ENCODE results near the gene TOR4A. TPM values are rescaled to one million over a fixed set of nuclear protein-coding genes. Genes with fewer than 3 reads are reported as not detected.

Gene TOR4A
- total and polyA plus RNA-seq, 4 experiments from 2014 or later, result 0.46 to 2.1 (median 1.4) TPM

DNA sequence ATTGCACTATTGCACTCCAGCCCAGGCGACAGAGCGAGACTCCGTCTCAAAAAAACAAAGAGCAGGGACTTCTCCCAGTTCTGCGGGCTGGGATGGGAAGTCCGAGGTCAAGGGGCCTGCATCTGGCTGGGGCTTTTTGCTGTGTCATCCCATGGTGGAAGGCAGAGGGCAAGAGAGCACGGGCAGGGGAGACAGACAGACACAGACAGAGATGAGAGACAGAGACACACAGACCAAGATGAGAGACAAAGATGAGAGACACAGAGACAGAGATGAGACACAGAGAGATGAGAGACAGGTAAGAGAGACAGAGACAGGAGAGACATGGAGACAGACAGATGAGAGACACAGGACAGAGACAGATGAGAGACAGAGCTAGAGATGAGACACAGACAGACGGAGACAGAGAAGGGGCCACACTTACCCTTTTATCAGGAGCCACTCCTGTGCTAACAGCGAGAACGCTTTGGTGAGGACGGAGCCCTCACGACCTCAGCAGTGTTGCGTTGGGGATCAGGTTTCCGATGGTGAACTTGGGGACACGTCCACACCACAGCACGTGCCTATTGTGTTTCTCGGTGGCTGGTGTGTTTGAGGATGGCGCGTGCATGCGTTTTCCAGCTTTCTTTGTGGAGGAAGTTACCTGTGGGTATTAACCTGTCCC is 8.9 kb upstream of the TOR4A start:
- Mint-ChIP-seq H3K27me3 (no peaks in the 10 kb centered on the region), H3K36me3 (peaks cover 18 to 29% of the 10 kb centered on the region in 2 donors), H3K9me3 (no peaks in the 10 kb centered on the region), H3K4me3 (peak overlapping the region in 1 of 8 donors; percentile 27), H3K27ac (no peak overlapping the region), H3K4me1 (peaks cover 8 to 19% (median 13%) of the 10 kb centered on the region in 4 donors)
- Histone ChIP-seq H3K4me1 (ENCODE audit: insufficient read depth, low read length) (peaks cover 11% of the 10 kb centered on the region), H3K4me3 (ENCODE audit: low read length in 2 of 2) (no peak overlapping the region), H3K9me3 (ENCODE audit: control insufficient read depth in 1 of 2, low read length in 2 of 2) (no peaks in the 10 kb centered on the region), H3K36me3 (ENCODE audit: insufficient read depth, low read length) (peaks cover 25% of the 10 kb centered on the region), H3K27ac (ENCODE audit: low read depth, low read length) (no peak overlapping the region), H3K27me3 (ENCODE audit: insufficient read depth, low read length) (no peaks in the 10 kb centered on the region)
- POLR2A ChIA-PET (ENCODE audit: partially characterized antibody), result no interaction called here
- CTCF ChIA-PET (ENCODE audit: partially characterized antibody), result no interaction called here
- no peak for DNase-seq
- intact Hi-C loops (cut with micrococcal nuclease), result no loop called here

DNA sequence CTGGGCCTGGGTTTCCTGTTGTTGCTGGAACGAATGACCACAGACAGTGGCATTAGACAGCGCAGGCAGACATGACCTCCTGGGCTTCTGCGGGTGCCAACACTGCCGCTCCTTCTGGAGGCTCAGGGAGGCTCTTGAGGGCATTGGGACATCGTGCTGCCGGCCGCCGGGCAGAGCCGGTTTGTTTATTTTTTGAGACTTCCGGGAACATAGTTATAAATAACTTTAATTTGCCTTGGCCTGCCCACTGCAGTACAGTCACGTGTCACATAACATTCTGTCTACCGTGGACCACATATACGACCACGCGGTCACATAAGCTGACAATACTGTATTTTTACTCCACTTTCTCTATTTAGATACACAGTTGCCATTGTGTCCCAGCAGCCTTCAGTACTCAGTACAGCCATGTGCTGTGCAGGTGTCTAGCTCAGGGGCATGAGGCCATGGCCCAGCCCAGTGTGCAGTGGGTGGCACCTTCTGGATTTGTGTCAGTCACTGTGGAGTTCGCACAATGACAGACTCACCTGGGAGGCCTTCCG is 8.2 kb upstream of the TOR4A start:
- Mint-ChIP-seq H3K4me3 (no peak overlapping the region), H3K27me3 (no peaks in the 10 kb centered on the region), H3K9me3 (no peaks in the 10 kb centered on the region), H3K4me1 (peaks cover 8 to 19% (median 13%) of the 10 kb centered on the region in 4 donors), H3K36me3 (peaks cover 20 to 28% of the 10 kb centered on the region in 2 donors), H3K27ac (no peak overlapping the region)
- Histone ChIP-seq H3K27ac (ENCODE audit: low read depth, low read length) (no peak overlapping the region), H3K27me3 (ENCODE audit: insufficient read depth, low read length) (no peaks in the 10 kb centered on the region), H3K36me3 (ENCODE audit: insufficient read depth, low read length) (peaks cover 18% of the 10 kb centered on the region), H3K4me1 (ENCODE audit: insufficient read depth, low read length) (peaks cover 11% of the 10 kb centered on the region), H3K4me3 (ENCODE audit: low read length in 2 of 2) (no peak overlapping the region), H3K9me3 (ENCODE audit: control insufficient read depth in 1 of 2, low read length in 2 of 2) (no peaks in the 10 kb centered on the region)
- no peak for DNase-seq
- intact Hi-C loops (cut with micrococcal nuclease), result no loop called here
- ChIA-PET POLR2A (ENCODE audit: partially characterized antibody) (no interaction called here), CTCF (ENCODE audit: partially characterized antibody) (no interaction called here)

DNA sequence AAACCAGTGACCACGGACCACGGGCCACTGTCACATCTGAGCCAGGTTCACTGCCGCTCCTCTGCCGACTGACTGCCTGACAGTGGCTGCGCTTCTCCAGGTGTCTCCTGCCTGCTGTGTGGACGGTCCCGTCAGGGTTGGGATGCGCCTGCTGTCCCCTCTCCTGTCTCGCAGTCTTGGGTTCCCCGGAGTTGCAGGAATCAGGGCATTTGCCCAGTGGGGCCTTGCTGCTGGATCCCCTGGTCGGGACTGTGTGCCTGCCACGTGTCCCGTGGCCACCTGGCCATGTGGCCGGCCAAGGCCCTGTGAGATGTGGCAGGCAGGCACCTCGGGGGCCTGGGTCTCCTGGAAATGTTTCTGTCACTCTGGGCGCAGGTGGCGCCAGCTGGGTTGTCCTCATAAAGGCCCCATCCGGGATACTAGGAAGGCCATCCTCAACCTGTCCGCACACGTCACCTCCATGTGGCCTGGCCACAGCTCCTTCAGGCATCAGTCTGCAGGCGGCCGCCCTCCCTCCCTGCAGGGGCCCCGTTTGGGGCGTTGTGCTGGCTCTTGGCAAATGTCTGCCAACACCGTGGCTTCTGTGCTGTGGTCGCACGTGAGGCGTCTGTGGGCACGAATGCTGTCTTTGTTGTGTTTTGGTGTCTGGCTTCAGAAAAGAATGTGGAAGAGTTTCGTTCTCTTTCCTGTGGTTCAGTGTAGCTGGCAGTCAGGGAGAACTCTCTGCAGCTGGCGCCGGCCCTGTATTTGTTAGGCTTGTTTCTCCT is 6.4 kb upstream of the TOR4A start:
- H3K9me3 ChIP-seq (ENCODE audit: control insufficient read depth in 1 of 2, low read length in 2 of 2), result no peaks in the 10 kb centered on the region
- peaks cover 11% of the 10 kb centered on the region for H3K4me1 ChIP-seq (ENCODE audit: insufficient read depth, low read length)
- peaks cover 20 to 25% of the 10 kb centered on the region in 2 donors for H3K36me3 Mint-ChIP-seq
- ChIA-PET CTCF (ENCODE audit: partially characterized antibody) (no interaction called here), POLR2A (ENCODE audit: partially characterized antibody) (interaction anchor here (1.2 kb wide), 1 partner anchor 30 kb away, joined by 3 read pairs; the partner anchor contains the start of gene TUBB4B)
- H3K36me3 ChIP-seq (ENCODE audit: insufficient read depth, low read length), result peaks cover 13% of the 10 kb centered on the region
- intact Hi-C loops (cut with micrococcal nuclease), result no loop called here
- no peak overlapping the region for H3K27ac ChIP-seq (ENCODE audit: low read depth, low read length)
- peaks cover 11 to 27% (median 18%) of the 10 kb centered on the region in 4 donors for H3K4me1 Mint-ChIP-seq
- H3K9me3 Mint-ChIP-seq, result no peaks in the 10 kb centered on the region
- H3K27me3 Mint-ChIP-seq, result no peaks in the 10 kb centered on the region
- no peak overlapping the region for H3K4me3 Mint-ChIP-seq
- no peak overlapping the region for H3K4me3 ChIP-seq (ENCODE audit: low read length in 2 of 2)
- H3K27me3 ChIP-seq (ENCODE audit: insufficient read depth, low read length), result no peaks in the 10 kb centered on the region
- peak overlapping the region in 4 of 7 donors; percentile 13 to 73 (median 54) for H3K27ac Mint-ChIP-seq
- peak in 3 of 5 donors; percentile 22 to 37 (median 24) for DNase-seq

DNA sequence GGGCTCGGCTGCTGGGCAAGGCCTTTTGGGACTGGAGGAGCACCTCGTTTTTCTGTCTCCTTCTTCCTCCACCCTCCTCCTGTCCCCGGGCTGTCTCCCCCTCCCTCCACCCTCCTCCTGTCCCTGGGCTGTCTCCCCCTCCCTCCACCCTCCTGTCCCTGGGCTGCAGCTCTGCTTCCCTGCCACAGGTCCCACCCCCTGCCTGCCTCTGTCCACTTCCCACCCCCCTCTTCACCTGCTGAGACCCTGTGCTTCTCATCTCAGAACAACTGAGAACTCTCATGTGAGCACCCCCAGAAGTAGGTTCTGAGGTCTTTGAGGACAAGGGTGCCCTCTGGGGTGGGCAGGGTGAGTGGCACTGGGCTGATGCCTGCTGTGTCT is 5.8 kb upstream of the TOR4A start:
- no peak for DNase-seq

DNA sequence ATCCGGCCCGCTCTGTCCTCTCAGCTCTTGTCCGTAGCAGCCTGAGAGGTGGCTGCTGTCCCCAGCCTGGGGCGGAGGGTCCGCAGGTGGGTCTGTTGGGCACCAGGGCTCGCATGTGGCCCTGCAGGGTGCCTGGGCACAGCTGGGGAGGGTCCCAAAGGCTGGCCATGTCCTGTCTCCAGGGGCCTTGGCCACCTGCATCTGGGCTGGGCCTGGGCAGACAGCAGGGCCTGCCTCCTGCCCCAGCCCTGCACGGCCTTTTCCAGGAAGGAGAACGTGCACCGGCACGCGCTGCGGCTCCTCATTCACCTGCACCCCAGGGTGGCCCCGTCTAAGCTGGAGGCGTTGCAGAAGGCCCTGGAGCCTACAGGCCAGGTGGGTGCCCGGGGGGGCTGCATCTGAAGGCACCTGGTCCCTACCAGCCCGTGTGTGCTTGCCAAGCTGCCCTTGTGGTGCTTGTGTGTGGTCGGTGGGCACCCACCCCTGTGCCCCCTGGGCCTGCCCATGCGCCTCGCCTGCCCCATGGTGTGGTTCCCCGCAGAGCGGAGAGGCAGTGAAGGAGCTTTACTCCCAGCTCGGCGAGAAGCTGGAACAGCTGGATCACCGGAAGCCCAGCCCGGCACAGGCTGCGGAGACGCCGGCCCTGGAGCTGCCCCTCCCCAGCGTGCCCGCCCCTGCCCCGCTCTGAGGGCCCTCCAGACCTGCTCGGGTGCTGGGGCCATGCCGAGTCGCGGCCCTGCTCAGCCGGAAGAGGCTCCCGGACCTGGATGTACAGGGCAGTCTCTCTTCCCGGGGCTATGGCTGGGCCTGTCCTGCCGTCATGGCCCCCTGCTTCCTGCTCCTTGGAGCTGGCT is 5.1 kb upstream of the TOR4A start:
- Mint-ChIP-seq H3K27me3 (no peaks in the 10 kb centered on the region), H3K27ac (no peak overlapping the region), H3K4me1 (peaks cover 13 to 32% (median 22%) of the 10 kb centered on the region in 4 donors), H3K9me3 (no peaks in the 10 kb centered on the region), H3K4me3 (no peak overlapping the region), H3K36me3 (peaks cover 20 to 25% of the 10 kb centered on the region in 2 donors)
- no peak for DNase-seq
- Histone ChIP-seq H3K4me1 (ENCODE audit: insufficient read depth, low read length) (peaks cover 17% of the 10 kb centered on the region), H3K27ac (ENCODE audit: low read depth, low read length) (no peak overlapping the region), H3K36me3 (ENCODE audit: insufficient read depth, low read length) (peaks cover 9% of the 10 kb centered on the region), H3K4me3 (ENCODE audit: low read length in 2 of 2) (no peak overlapping the region), H3K9me3 (ENCODE audit: control insufficient read depth in 1 of 2, low read length in 2 of 2) (no peaks in the 10 kb centered on the region), H3K27me3 (ENCODE audit: insufficient read depth, low read length) (no peaks in the 10 kb centered on the region)
- intact Hi-C loops (cut with micrococcal nuclease), result no loop called here
- ChIA-PET POLR2A (ENCODE audit: partially characterized antibody) (interaction anchor here (0.7 to 2.0 kb wide), 2 partner anchors 16 to 32 kb away, joined by 3 to 7 read pairs; partner anchors contain the start of gene TUBB4B), CTCF (ENCODE audit: partially characterized antibody) (interaction anchor here (1.0 kb wide), 1 partner anchor 10 kb away, joined by 3 read pairs; no protein-coding TSS in a partner anchor)

More for the DNA sequence above, 5.8 kb upstream of the TOR4A start:
- H3K4me1 Mint-ChIP-seq, result peaks cover 12 to 27% (median 19%) of the 10 kb centered on the region in 4 donors
- no peaks in the 10 kb centered on the region for H3K27me3 ChIP-seq (ENCODE audit: insufficient read depth, low read length)
- intact Hi-C loops (cut with micrococcal nuclease), result no loop called here
- peak overlapping the region in 2 of 7 donors; percentile 42 to 65 for H3K27ac Mint-ChIP-seq
- H3K4me1 ChIP-seq (ENCODE audit: insufficient read depth, low read length), result peaks cover 11% of the 10 kb centered on the region
- peaks cover 20 to 25% of the 10 kb centered on the region in 2 donors for H3K36me3 Mint-ChIP-seq
- no peak overlapping the region for H3K27ac ChIP-seq (ENCODE audit: low read depth, low read length)
- H3K4me3 Mint-ChIP-seq, result no peak overlapping the region
- no peaks in the 10 kb centered on the region for H3K9me3 ChIP-seq (ENCODE audit: control insufficient read depth in 1 of 2, low read length in 2 of 2)
- ChIA-PET POLR2A (ENCODE audit: partially characterized antibody) (interaction anchor here (1.2 kb wide), 1 partner anchor 31 kb away, joined by 3 read pairs; the partner anchor contains the start of gene TUBB4B), CTCF (ENCODE audit: partially characterized antibody) (no interaction called here)
- H3K36me3 ChIP-seq (ENCODE audit: insufficient read depth, low read length), result peaks cover 9% of the 10 kb centered on the region
- no peaks in the 10 kb centered on the region for H3K27me3 Mint-ChIP-seq
- H3K9me3 Mint-ChIP-seq, result no peaks in the 10 kb centered on the region
- H3K4me3 ChIP-seq (ENCODE audit: low read length in 2 of 2), result no peak overlapping the region

DNA sequence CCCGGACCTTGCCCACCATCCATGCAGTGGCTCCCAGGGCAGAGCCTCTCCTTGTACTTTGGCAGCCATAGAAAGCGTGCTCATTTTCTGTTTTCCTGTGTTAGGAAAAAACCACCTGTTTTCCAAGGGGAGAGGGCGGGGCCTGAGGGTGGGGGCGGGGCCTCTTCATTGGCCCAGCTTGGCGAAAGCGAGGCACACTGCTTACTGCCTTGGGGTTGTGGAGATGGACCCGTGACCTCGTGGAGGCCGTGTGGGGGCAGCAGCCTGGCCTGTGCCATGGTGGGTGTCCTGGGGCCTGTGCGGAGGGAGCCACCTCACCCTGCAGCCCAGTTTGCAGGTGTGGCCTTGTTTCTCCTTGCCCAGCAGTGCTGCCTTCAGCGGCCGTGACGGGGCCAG is 4.4 kb upstream of the TOR4A start:
- Mint-ChIP-seq H3K4me1 (peaks cover 13 to 36% (median 22%) of the 10 kb centered on the region in 4 donors), H3K4me3 (no peak overlapping the region), H3K36me3 (peaks cover 17 to 23% of the 10 kb centered on the region in 2 donors), H3K27ac (no peak overlapping the region), H3K9me3 (no peaks in the 10 kb centered on the region), H3K27me3 (peaks cover 0 to 1% of the 10 kb centered on the region in 2 donors)
- no peaks in the 10 kb centered on the region for H3K9me3 ChIP-seq (ENCODE audit: control insufficient read depth in 1 of 2, low read length in 2 of 2)
- intact Hi-C loops (cut with micrococcal nuclease), result no loop called here
- H3K36me3 ChIP-seq (ENCODE audit: insufficient read depth, low read length), result peaks cover 5% of the 10 kb centered on the region
- no peaks in the 10 kb centered on the region for H3K27me3 ChIP-seq (ENCODE audit: insufficient read depth, low read length)
- DNase-seq, result no peak
- POLR2A ChIA-PET (ENCODE audit: partially characterized antibody), result interaction anchor here (0.6 to 2.0 kb wide), 3 partner anchors 17 to 205 kb away, joined by 3 to 7 read pairs (median 3); partner anchors contain the start of gene TUBB4B
- CTCF ChIA-PET (ENCODE audit: partially characterized antibody), result interaction anchor here (1.0 kb wide), 1 partner anchor 9 kb away, joined by 3 read pairs; no protein-coding TSS in a partner anchor
- H3K4me1 ChIP-seq (ENCODE audit: insufficient read depth, low read length), result peaks cover 22% of the 10 kb centered on the region
- no peak overlapping the region for H3K4me3 ChIP-seq (ENCODE audit: low read length in 2 of 2)
- H3K27ac ChIP-seq (ENCODE audit: low read depth, low read length), result no peak overlapping the region
